Measurements from ENCODE around the gene ARHGEF18.

The ARHGEF18 gene

GRCh38 chr19:7386308-7386707 lies 37.6 kb downstream of the ARHGEF18 start:
- DNase-seq: no peak

DNA sequence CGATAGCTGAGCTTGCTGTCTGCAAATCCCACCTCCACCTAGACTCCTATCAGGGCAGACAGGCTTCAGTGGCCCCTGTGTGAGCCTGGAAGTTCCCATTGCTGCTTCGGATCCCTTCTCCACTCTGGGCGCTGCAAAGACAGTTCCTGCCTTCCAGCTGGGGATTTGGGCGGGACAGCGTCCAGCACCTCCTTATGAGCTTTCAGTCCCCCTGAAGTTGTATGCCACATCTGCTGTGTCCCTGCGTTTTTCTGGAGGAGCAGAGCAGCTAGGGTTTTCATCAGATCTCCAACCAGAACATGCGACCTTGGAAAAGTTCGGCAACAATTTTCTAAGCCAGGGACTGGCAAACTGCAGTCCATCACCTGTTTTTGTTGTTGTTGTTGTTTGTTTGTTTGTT lies 38.0 kb downstream of the ARHGEF18 start:
- DNase-seq: no peak

GRCh38 chr19:7391218-7391670 lies 42.5 kb downstream of the ARHGEF18 start:
- no peak for DNase-seq

DNA sequence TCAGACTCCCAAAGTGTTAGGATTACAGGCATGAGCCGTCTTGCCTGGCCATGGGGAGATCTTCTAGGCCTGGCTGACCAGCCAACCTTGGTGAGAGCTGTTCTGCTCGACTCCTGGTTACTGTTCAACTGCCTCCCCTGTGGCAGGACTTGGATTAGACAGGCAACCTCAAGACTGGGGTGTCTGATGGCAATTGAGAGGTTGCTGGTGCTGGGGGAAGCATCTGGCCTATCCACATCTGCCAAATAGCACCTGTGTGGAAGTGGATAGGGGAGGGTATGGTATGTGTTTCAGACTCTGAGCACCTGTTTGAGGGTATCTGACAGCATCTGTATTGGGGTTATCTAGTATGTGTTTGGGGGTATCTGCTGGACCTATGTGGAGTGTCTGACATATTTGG lies 44.7 kb downstream of the ARHGEF18 start:
- no peak for DNase-seq

GRCh38 chr19:7393939-7394730 lies 45.4 kb downstream of the ARHGEF18 start:
- no peak for DNase-seq

DNA sequence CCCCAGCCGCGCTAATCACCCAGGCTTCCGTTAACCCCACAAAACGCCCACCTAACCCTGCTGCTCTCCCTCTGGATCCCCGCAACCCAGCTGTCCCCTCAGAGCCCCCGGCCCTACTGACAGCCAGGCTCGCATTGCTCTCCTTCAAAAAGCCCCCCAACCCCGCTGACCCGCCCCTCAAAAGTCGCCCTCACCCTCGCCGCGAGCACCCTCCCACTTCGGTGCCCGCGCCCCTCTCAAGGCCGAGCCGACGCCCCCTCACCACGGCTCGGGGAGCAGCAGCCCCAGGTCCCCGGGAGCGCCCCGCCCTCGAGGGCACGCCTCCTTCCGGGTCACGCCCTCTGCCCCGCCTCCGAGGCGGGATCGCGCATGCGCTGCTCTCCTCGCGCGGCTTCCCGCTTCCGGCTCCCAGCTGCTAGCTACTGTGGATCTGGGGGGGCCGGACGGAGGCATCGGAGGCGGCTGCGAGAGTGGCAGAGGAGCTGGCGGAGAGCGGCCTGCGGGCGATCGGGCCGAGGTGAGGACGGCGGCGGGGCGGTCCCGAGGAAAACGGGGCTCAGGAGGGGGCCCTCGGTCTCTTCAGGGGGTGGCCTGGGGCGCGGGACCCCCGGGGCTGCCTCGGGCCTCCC lies 46.1 kb downstream of the ARHGEF18 start:
- peak; percentile 87 for DNase-seq

- no peak for DNase-seq
Measured at GRCh38 chr19:7395360-7396066, 46.8 kb downstream of the ARHGEF18 start.

DNA sequence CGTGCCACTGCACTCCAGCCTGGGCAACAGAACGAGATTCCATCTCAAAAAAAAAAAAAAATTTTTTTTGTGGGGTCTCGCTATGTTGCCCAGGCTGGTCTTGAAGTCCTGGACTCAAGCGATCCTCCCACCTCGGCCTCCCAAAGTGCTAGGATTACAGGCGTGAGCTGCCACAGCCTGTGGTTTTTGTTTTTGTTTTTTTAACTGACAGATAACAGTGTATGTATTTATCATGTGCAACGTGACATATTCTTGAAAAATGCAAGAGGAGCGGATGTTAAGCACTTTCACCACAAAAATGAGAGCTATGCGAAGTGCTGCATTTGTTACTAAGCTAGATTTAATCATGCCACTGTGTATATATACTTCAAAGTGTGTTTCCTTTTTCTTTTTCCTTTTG lies 49.0 kb downstream of the ARHGEF18 start:
- DNase-seq: no peak
